Mesothelial cell of epicardium (in vitro differentiated cells): ENCODE results near the gene CMSS1. TPM values are rescaled to one million over a fixed set of nuclear protein-coding genes. Genes with fewer than 3 reads are reported as not detected.

Experiments
- DNase-seq, 2 experiments: peaks; one replicate each; pipeline ENCODE4 v3.0.0; 2021; ENCODE audit warnings: low spot score in 2 of 2; ENCODE audit not compliant: unreplicated experiment in 2 of 2
- H3K27ac Mint-ChIP-seq: 2 replicates; pipeline ENCODE4 v1.8.0; 2021; ENCODE audit warnings: mixed read lengths
- H3K27me3 Mint-ChIP-seq: 2 replicates; pipeline ENCODE4 v1.8.0; 2021; ENCODE audit warnings: low read depth, mixed read lengths
- H3K36me3 Mint-ChIP-seq: 2 replicates; pipeline ENCODE4 v1.8.0; 2021; ENCODE audit warnings: mixed read lengths
- H3K4me1 Mint-ChIP-seq: 2 replicates; pipeline ENCODE4 v1.8.0; 2021; ENCODE audit warnings: mixed read lengths
- H3K4me3 Mint-ChIP-seq: 2 replicates; pipeline ENCODE4 v1.8.0; 2021; ENCODE audit warnings: mild to moderate bottlenecking, moderate library complexity, mixed read lengths
- H3K9me3 Mint-ChIP-seq: 2 replicates; pipeline ENCODE4 v1.8.0; 2021; ENCODE audit warnings: mixed read lengths
- CTCF ChIP-seq: fragments of 200-600 bp; sonication (generic); IDR thresholded peaks from one replicate; pipeline ENCODE4 v1.5.0; 2021; ENCODE audit warnings: antibody characterized with exemption; ENCODE audit not compliant: unreplicated experiment
- total RNA-seq: library from RNA; stranded (reverse); gene quantifications from 3 replicates; pipeline ENCODE4 v1.2.1, GENCODE V29; 2021

CMSS1 gene
- total RNA-seq, 1 donor from 2014 or later = 30.0 TPM

GRCh38 chr3:99848433-99848832 lies 30.8 kb downstream of the CMSS1 start:
- TF ChIP-seq CTCF = no peak
- no peak for DNase-seq
- Mint-ChIP-seq H3K27ac (no peak overlapping the region), H3K36me3 (no peaks in the 10 kb centered on the region), H3K9me3 (no peaks in the 10 kb centered on the region), H3K4me1 (peaks cover 15% of the 10 kb centered on the region), H3K4me3 (no peak overlapping the region), H3K27me3 (no peaks in the 10 kb centered on the region)

- Mint-ChIP-seq H3K4me1 (no peaks in the 10 kb centered on the region), H3K36me3 (no peaks in the 10 kb centered on the region), H3K27me3 (no peaks in the 10 kb centered on the region), H3K27ac (no peak overlapping the region), H3K9me3 (no peaks in the 10 kb centered on the region), H3K4me3 (no peak overlapping the region)
- no peak for DNase-seq
- no peak for TF ChIP-seq CTCF
Measured at GRCh38 chr3:99850608-99851007, 32.9 kb downstream of the CMSS1 start.

- H3K9me3 Mint-ChIP-seq = no peaks in the 10 kb centered on the region
- no peak overlapping the region for H3K27ac Mint-ChIP-seq
- TF ChIP-seq CTCF = no peak
- H3K4me3 Mint-ChIP-seq = no peak overlapping the region
- H3K27me3 Mint-ChIP-seq = no peaks in the 10 kb centered on the region
- no peak for DNase-seq
- H3K4me1 Mint-ChIP-seq = peaks cover 3% of the 10 kb centered on the region
- H3K36me3 Mint-ChIP-seq = no peaks in the 10 kb centered on the region
Measured at GRCh38 chr3:99851955-99852354, 34.3 kb downstream of the CMSS1 start.

GRCh38 chr3:99852851-99853250 lies 35.2 kb downstream of the CMSS1 start:
- Mint-ChIP-seq H3K4me1 (peaks cover 3% of the 10 kb centered on the region), H3K36me3 (no peaks in the 10 kb centered on the region), H3K27ac (no peak overlapping the region), H3K9me3 (no peaks in the 10 kb centered on the region), H3K27me3 (no peaks in the 10 kb centered on the region), H3K4me3 (no peak overlapping the region)
- DNase-seq = no peak
- no peak for TF ChIP-seq CTCF

- no peaks in the 10 kb centered on the region for H3K9me3 Mint-ChIP-seq
- no peak overlapping the region for H3K4me3 Mint-ChIP-seq
- H3K4me1 Mint-ChIP-seq = peaks cover 14% of the 10 kb centered on the region
- TF ChIP-seq CTCF = no peak
- no peak overlapping the region for H3K27ac Mint-ChIP-seq
- H3K36me3 Mint-ChIP-seq = no peaks in the 10 kb centered on the region
- no peaks in the 10 kb centered on the region for H3K27me3 Mint-ChIP-seq
- DNase-seq = no peak
Measured at GRCh38 chr3:99854756-99855298, 37.2 kb downstream of the CMSS1 start.

GRCh38 chr3:99855900-99856299 lies 38.2 kb downstream of the CMSS1 start:
- Mint-ChIP-seq H3K27ac (no peak overlapping the region), H3K27me3 (no peaks in the 10 kb centered on the region), H3K36me3 (no peaks in the 10 kb centered on the region), H3K9me3 (no peaks in the 10 kb centered on the region), H3K4me1 (peaks cover 22% of the 10 kb centered on the region), H3K4me3 (no peak overlapping the region)
- no peak for DNase-seq
- TF ChIP-seq CTCF = no peak
